Embryonic facial prominence (tissue), 1 donor: Measurements from ENCODE around the gene EXOSC1.
"Not testable (repeated sequence)": the region's sequence is repeated elsewhere in the genome, so short reads cannot be mapped to it uniquely, and the experiment has no call there.

Experiments
- DNase-seq: peaks from one replicate; pipeline ENCODE4 v3.0.0-alpha.2; 2016; ENCODE audit errors: extremely low spot score

EXOSC1 gene

DNA sequence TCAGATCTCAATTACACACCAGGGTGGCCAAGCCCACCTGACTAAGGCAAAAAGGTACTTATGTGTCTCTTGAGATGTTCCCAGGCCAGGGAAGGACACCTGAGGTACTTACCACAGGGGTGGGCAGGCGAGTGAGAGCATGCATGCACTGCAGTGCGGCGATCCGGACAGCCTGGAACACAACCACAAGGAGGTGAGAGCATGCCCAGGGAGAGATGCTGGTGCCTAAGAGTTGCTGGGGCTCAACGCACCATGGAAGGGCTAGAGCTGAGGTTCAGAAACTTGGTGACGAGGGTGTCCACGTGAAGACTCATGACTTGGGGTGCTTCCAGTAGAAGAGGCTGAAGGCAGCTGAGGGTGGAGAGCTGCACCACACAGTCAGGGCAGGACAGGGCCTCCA, 13.3 kb upstream of the EXOSC1 start:
- DNase-seq = no peak

GRCh38 chr10:97456686-97457065, 10.9 kb upstream of the EXOSC1 start:
- DNase-seq = no peak

DNA sequence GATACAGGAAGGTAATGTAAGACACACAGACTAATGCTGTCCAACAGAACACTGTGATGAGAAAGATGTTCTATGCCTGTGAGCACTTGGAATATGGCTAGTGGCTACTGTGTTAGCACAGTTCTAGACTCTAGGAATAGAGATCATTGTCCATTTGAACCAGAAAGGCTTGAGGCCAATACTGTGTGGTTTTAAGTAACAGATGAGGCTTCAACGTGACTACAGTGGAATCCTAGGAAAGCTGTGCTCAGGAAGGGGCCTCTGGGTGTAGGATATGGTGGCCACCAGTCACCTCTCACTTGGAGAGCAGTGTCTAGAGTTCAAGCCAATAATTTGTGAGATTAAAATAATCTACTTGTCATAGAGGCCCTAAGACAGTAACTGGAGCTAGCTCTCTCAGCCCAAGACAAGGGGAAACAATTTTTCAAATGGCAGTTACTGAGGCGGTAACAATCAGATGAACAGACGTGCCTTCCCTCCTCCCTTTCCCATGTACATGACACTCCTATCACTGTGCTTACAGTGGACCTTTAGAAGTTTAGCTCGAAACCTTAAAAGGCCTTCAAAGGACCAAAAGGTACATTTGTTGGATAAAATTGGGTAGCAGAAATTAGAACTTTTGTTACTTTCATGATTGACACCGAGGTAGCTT, 10.4 kb upstream of the EXOSC1 start:
- DNase-seq = no peak

DNA sequence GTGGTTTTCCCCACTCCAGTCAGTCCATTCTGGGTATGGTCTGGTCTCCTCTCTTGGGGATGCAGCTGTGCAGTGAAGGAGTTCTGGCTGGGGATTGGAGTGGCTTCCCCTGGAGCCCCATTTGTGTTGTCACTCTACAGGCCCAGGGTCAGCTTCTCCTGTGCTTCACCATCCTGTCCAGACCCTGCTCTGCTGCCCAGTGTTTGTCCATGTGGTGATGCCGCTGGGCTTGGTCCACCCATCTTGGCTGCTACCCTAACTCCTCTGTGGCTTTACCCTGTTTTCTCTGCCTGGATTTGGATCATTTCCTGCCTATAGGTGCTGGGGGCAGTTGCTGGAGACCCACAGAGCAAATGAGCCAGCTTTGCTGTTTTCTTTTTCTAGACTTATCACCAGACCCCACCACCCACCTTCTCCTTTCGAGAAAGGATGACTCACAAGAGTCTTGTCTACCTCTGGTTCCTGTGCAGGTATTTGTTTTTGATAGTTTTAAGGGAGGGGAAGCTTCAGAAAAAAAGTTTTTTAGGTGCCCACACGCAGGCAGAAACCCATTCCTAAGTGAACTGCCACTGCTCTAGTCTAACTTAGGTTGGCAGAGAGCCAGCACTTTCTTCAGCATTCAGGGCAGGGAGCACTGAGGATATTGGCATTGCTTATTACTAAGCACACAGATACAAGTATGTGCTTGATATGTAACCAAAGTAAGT, 8.7 kb upstream of the EXOSC1 start:
- DNase-seq = no peak

DNA sequence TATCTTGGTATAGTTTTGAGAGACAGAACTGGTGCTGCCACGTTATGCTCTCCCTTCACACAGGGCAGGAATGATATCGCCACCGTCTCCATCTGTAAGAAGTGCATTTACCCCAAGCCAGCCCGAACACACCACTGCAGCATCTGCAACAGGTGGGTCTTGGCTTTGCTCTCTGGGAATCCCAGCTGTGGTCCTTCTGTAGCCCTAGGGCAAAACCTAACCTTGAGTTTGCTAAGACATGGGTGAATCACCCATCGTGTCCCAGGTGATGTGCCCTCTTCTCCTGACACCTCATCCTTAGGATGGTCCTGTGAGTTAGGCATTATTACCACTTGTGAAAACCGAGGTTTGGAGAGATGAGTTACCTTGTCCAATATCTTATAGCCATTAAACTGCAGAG, 6.5 kb upstream of the EXOSC1 start:
- DNase-seq = no peak

DNA sequence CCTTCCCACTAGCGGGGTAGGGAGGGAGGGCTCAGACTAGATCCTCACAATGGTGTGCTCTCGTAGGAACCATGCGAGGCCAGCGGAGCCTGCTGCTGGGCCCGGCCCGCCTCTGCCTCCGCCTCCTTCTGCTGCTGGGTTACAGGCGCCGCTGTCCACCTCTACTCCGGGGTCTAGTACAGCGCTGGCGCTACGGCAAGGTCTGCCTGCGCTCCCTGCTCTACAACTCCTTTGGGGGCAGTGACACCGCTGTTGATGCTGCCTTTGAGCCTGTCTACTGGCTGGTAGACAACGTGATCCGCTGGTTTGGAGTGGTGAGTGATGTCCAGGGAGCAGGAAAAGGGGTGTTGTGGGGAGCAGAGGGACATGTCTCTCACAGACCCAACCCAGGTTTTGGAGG, 5.8 kb upstream of the EXOSC1 start:
- DNase-seq = no peak

GRCh38 chr10:97450828-97451227, 5.0 kb upstream of the EXOSC1 start:
- DNase-seq = no peak

DNA sequence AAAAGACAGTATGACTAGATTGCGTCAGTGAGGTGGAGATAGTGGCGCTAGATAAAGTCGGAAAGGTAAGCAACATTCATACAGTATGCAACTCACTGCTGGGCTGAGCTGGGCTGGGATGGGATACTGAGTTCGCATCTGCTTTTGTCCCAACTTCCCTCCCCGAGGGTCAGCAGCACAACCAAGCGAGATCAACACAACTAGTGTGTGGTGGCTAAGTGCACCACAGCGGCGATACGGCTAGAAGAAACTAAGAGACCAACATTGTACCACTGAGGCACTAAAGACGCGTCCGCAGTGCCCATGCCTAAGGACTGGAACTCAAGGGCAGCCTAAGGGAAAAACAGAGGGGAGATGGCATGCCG, 467 bp downstream of the EXOSC1 start:
- DNase-seq = no peak

DNA sequence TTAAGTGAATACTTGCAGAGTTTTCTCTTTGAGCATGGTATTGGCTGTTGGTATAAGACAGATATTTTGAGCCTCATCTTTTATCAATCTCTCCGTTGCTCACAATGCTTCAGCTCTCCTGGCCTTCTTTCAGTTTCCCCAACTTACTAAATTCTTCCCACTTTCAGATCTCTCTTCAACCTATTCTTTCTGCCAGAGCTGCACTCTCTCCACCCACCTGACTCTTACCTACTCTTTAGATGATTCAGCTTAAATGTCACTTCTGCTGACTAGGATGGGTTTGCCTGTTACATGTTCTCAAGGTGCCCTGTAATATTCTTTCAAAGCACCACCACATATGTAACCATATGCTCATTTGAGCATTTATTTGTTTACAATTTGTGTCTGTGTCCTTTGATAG, 1.6 kb downstream of the EXOSC1 start:
- no peak for DNase-seq

- DNase-seq = no peak
Measured at GRCh38 chr10:97442277-97442676, 3.5 kb downstream of the EXOSC1 start.

DNA sequence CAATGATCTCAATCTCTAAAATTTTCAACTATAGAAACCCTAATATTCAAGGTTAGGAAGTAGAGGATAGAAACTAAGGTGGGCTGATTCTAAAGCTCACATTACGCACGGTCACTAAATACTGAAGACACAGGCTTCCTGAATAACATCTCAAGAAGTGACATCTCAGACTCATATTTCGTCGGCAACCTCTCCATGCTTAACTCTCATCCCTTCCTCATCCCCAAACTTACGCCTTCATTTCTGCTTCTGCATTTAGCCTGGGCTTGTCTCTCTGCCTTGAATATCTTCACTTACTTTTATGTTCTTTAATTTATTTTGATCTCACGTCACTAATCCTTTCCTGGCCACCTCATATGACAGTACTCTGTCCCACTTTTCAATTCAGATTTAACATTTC, 10.6 kb downstream of the EXOSC1 start:
- DNase-seq = no peak

- no peak for DNase-seq
Measured at GRCh38 chr10:97434557-97434956, 11.2 kb downstream of the EXOSC1 start.

DNA sequence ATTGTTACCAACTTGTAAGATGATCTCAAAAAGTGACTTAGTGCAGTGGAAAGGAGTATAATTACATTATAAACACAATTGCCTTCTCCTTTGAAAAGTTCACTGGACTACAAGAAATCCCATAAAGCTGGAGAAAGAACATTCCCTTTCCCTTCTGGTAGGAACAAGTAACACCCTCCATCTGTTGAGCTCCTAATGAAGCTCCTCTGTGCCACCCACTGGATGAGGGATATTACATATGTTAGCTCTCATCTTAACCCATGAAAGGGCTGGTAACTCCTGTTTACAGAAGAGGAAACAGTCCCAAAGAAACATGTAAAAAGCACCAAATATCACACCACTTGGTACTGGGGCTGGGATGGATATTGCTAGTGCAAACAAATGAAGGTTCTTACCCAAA, 11.8 kb downstream of the EXOSC1 start:
- no peak for DNase-seq

DNA sequence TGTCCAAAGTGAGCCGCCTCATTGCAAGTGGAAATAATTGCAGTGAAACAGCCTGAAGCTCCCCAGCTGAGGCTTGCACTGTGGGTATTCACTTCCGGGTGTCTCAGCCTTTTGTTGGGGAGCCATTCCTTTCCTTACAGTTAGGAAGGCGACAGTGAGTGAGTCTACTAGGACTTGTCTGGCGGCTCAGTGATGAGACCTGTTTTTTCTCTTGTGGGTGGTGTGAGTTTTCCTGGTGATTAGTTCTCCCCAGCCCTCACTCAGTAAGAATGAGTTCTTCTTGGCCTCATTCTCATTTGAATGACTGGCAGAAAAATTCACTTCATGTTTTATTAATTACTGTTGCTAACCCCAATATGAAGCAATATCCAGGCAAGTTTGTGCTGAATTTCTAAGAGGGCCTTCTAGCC, 17.2 kb downstream of the EXOSC1 start:
- no peak for DNase-seq

- no peak for DNase-seq
Measured at GRCh38 chr10:97427571-97428179, 18.1 kb downstream of the EXOSC1 start.

- DNase-seq = no peak
Measured at GRCh38 chr10:97426776-97427570, 18.8 kb downstream of the EXOSC1 start.

GRCh38 chr10:97425964-97426775, 19.6 kb downstream of the EXOSC1 start, which contains the start of gene PGAM1:
Gene PGAM1, plus strand, starts transcription at chr10:97426191. Its CDS starts 117 bp downstream, at chr10:97426308.
- peak; percentile 96 for DNase-seq

DNA sequence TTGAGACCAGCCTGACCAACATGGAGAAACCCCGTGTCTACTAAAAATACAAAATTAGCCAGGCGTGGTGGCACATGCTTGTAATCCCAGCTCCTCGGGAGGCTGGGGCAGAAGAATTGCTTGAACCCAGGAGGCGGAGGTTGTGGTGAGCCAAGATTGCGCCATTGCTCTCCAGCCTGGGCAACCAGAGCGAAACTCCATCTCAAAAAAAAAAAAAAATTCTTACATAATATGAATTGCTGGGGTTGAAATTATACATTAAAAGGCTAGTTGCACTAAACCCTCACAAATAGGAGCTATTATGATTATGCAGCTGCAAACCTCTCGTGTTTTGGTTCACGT, 22.1 kb downstream of the EXOSC1 start:
- not testable (repeated sequence) for DNase-seq

GRCh38 chr10:97416565-97416964, 29.2 kb downstream of the EXOSC1 start:
- DNase-seq = no peak

GRCh38 chr10:97412891-97413304, 32.9 kb downstream of the EXOSC1 start:
- DNase-seq = no peak

- DNase-seq = no peak
Measured at GRCh38 chr10:97411406-97411805, 34.4 kb downstream of the EXOSC1 start.
